GM21515 (cell line): Measurements from ENCODE around the gene SLPI.

ENCODE experiments used
- ATAC-seq: cut with Tn5 transposase; IDR thresholded peaks from one replicate; pipeline ENCODE4 v1.9.1; 2021; ENCODE audit not compliant: unreplicated experiment

SLPI gene

DNA sequence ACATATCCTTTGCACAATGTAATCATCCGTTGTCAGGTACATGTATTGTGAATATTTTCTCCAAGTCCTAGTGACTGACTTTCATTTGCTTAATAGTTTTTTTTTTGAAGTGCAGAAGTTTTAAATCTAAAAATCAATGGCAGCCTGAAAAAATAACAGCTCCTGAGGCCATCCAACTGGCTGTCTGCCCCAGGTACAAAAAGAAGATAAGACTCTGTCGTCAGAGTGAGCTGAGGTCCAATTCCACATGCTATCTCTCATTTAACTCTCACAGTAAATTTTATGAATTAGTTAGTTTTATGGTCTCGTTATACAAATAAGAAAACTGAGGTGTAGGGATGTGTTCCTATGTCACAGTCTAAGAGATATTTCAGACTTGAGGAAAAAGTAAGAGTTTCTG is 21.0 kb upstream of the SLPI start:
- no peak for ATAC-seq

DNA sequence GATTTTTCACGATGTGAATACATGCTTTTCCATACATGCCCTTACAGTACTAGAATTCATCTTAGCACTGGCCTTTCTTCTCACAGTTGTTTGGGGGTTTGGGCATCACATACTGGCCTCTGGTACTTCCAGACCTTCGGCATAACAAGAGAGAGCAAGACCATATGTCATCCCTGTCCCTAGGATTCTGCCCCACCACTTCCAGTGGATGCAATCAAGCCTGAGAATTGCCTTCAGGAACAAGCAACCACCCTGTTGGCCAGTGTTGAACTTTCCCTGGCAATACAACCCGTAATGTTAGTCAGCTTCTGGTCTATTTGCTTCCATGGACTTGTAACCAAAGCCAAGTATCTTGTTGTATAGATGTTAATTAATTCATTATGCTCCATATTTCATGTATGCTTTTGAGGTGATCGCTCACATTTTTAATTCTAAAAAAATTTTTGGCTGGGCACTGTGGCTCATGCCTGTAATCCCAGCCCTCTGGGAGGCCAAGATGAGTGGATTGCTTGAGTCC is 15.4 kb upstream of the SLPI start:
- ATAC-seq = no peak

DNA sequence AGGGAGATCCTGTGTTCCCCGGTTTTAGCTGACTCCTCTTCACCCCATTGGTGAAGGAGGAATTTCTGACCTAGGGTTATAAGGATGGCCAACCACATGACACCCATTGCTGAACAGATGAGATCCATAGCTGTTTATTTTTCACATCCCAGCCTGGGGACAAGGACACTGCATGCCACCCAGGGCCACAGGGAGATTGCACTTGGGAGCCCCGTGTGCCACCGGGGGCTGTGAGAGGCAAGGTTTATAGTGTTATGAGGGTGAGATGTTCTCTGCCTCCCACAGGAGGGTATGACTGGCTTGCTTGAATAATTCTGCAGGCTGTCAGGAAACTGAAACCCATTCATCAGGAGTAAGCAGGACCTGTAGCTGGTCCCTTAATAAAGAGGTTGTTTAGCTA is 14.7 kb upstream of the SLPI start:
- ATAC-seq = no peak

DNA sequence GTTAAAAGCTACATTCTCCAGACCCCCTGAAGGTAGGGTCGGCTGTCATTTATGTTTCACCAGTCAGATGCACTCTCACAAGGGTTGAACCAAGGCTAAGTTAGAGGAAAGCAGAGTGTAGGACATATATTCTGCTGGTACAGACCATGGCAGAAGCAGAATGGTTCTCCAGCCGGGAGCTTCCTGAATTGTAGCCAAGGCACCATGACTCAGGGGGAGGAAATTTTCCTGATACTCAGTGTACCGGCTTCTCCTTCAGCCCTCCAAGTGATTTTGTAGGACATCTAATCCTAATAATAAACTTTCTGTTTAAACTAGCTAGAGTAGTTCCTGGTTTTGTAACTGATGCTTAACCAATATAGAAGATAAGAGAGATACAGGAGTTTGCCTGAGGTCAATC is 14.2 kb upstream of the SLPI start:
- no peak for ATAC-seq

DNA sequence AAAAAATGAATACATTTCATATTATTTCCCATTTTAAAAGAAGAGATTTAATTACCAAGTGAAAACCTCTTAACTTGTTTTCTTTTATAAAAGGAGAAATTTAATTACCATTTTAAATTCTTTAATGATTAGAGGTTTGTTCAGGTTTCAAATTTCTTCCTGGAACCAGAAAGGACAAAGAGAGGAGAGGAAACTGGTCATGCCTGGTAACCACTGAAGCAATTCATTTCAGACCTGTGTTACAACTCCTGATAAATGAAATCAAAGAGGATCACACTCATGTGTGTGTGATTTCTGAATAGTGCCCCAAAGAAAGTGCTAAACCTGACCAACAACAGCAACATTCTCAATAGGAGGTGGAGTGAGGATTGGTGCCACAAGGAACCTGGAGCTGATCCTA is 12.6 kb upstream of the SLPI start:
- no peak for ATAC-seq

DNA sequence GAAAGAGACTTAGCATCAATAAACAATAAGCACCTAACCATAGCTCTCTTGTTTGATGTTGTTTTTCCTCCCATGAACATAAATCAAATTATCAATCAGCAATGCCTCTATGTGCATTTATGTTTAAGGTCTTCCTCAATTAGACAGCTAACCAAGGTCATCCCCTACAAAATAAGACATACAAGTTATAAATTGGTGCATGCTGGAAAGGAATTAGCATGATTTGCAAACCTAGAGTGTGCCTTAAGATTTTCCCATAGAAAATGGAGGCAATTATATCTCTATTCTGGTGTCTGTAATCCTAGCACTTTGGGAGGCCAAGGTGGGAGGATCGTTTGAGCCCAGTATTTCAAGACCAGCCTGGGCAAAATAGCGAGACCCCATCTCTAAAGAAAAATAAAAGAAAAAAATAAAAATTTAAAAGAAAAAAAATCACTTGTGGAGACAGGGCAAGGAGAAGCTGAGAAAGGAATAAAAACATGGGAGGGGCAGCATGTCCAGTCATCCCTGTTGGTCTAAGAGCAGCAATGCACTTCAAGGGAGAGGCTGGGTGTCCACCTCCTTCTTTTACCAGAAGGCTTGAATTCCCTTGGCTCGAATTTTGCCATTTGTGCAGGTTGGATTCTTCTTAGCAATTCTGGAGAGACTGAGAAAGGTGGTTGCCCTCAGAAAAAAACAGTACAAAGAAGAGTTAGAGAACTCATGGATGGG is 9.3 kb upstream of the SLPI start:
- ATAC-seq = no peak

DNA sequence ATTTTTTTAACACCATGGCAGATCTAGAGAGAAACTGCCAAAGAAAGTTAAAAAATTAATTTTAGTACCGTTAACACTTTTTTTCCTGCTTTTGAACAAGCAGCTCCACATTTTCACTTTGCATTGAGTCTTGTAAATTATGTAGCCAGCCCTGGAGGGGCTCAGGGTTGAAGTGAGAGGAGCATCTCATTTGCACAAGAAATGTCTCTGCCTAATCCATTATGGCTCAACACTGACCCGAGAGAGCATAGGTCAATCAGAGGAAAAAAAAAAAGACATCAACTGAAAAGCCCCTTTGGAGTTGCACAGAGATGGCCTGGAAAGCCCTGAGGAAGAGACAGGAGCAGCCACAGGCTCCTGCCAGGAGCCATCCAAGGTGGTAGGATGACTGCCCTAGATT is 4.3 kb upstream of the SLPI start:
- no peak for ATAC-seq

DNA sequence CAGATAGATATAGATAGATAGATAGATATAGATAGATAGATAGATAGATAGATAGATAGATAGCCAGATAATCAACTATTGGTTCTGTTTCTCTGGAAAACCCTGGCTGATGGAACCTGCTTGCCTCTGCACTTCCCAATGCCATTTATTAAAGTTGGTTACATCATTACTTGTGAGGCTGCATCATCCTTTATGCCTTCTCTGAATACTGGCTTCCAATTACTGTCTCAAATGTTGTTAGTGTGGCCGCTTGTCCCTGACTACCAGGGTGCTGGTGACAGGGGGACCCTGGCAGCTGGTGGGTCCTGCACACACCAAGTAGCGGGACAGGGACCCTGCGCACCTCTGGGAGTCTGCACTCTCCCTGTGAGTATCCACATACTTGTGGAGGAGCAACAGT is 3.9 kb upstream of the SLPI start:
- no peak for ATAC-seq

DNA sequence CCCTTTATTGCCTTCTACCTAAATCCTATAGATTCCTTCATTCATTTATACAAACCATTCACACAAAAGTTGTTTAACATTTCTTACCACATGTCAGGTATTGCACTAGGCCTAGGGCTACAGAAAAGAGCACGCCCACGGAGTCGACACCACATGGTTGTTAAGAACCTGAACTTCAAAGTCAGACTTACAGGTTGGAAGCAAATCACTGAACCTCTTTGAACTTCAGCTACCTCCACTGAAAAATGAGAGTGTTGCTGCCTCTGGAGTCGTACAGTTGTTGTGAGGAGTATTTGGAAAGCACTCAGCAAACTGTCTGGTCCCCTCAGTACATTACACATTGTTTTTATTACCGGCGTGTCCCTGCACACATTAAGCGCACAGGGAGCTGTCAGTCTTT is 3.3 kb upstream of the SLPI start:
- no peak for ATAC-seq

DNA sequence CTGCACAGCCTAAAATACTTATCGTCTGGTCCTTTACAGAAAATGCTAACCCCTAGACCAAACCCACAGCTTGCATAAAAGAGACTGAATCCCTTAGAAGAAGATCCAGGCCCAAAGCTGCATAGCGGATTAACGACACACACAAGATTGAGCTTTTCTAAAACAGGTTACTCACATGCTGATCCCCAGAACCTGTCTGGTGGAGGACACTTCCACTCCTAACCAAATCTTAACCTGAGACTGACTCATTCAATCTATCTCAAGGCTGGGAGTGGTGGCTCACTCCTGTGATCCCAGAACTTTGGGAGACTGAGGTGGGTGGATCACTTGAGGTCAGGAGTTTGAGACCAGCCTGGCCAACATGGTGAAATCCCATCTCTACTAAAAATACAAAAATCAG is 2.8 kb upstream of the SLPI start:
- no peak for ATAC-seq

DNA sequence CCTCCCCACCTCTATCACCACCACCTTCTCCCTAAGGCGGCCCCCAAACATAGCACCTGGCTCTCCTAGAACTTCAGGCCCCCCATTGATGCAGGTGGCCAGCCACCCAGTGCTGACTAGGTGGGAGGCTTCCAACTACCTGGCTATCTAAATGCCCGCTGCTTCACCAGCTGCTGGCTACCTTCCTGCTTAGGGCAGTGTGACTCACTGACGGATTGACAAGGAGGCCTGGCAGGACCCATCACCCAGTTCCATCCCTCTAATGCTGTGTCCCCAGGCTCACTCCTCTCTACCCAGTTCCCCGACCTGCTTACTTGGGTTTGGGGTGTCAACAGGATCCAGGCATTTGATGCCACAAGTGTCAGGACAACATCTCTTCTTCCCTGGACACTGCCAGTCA is 1.1 kb downstream of the SLPI start:
- ATAC-seq = no peak

DNA sequence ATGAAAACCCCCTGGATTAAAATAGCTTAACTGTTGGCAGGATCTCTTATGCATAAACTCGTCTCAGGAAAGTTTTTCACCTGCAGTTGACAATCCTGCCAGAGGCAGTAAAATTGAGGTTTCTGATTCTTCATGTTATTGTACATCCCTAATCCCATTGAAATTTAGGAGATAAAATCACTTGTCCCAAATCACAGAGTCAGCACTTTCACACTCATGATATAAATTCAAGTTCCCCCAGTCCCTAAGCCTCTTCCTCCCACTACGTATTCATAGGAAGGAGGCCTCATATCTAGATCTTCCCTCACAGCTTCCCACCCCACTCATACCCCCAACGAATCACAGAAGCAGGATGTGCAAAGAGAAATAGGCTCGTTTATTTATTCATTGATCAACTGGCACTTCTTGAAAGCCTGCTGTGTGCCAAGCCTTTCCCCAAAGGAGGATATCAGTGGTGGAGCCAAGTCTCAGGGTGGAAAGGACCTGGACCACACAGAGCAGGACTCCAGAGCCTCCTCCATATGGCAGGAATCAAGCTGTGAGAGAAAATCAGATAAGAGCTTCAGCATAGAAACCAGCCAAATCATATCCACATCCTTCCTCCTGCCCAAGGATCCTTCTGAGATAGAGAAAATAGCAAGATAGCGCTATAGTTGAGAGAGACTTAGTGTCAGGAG is 2.3 kb downstream of the SLPI start:
- ATAC-seq = no peak

DNA sequence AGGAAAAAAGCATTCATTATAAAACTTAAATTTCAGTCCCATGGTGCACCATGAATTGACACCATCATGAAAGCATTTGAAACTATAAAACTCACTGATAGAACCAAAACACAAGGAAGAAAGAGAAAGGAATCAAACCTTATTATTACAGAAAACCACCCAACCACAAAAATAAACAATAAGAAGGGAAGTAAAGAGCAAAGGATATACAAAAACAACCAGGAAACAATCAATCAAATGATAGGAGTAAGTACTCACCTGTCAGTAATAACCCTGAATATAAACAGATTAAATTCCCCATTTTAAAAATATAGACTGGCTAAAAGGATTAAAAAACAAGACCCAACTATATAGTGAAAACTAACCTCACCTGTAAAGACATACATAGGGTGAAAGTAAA is 5.8 kb downstream of the SLPI start:
- no peak for ATAC-seq

DNA sequence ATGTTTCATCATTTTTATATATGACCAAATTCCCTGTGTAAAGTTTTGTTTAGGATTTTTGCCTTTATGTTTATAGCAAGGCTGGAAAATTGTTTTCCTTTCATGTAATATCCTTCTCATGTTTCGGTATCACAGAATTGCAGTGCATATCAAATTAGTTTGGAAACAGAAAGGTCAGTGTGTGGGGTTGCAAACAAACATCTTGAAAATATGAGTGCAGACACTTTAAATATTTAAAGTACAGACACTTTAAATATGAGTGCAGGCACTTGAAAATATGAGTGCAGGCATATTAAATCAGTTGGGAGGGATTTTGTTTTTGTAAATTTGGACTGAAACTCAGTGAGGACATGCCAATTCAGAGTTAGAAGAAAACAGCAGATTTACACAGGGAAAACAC is 6.5 kb downstream of the SLPI start:
- ATAC-seq = no peak

DNA sequence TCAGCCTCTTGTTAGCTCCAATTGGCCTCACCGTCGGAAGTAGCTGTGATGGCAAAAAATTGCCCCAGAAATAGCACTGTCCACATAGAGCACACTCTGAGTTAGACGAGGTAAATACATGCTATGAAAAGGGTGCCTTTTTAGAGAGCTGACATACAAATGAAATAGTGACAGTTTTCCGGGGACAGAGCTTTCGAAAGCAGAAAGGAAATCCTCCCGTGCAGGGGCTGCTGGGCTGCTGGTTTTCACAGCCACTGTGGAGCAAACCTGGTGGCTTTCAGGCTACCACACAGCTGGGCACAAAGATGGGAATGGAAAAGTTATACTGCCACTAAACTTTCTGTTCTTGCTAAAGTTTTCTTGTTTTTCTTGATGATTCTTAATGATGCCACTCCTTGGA is 8.3 kb downstream of the SLPI start:
- ATAC-seq = no peak

DNA sequence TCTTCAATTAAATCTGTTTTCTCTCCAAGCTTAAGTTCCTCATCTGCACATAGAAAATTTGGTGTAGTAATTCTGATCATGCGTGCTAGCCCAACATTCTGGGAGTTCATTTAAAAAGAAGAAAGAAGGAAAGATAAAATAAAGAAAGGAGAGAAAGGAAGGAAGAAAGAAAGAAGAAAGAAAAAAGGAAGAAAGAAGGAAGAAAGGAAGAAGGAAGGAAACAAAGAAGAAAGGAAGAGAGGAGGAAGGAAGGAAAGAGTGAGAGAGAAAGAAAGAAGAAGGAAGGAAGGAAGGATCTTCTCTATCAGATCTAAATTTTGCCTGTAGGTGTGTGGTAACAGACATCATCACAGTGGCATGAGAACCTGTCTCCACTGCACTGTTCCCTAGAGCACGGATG is 16.2 kb downstream of the SLPI start:
- no peak for ATAC-seq

DNA sequence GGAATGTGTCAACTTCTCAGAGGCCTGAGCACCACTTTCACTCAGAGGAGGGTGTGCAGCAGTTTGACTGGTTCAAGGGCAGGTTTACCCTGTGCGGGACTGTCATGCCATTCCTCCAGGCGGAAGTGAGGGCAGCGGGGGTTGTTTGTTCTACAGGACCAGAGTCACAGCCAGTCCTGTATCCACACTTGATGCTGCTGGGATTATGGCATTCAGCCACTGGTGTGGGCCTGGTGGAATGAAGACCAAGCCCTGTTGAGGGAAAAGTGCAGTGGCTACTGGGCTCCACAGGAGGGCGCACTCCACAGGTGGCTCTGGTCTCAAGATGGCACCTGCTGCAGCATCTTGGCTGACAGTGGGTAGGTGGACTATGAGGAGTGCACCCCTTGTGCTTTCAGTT is 18.4 kb downstream of the SLPI start:
- no peak for ATAC-seq

DNA sequence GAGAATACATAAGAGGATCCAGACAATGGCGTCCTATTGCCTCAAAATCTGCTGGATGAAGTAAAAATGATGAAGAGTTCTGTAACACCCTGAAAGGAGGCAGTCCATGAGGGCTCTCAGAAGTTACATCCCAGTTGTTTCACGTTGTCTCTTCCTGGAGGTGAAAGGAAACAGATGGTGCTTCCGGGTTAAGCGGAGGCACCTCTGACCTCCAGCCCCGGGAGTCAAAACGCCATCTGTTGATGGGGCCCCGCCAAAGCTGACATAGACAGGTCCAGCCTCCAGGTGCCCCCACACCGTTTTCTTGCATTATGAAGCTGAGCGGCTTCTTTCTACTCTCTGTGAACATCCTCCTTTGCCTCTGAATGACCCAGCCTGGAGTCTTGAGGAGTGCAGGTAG is 23.7 kb downstream of the SLPI start:
- no peak for ATAC-seq

DNA sequence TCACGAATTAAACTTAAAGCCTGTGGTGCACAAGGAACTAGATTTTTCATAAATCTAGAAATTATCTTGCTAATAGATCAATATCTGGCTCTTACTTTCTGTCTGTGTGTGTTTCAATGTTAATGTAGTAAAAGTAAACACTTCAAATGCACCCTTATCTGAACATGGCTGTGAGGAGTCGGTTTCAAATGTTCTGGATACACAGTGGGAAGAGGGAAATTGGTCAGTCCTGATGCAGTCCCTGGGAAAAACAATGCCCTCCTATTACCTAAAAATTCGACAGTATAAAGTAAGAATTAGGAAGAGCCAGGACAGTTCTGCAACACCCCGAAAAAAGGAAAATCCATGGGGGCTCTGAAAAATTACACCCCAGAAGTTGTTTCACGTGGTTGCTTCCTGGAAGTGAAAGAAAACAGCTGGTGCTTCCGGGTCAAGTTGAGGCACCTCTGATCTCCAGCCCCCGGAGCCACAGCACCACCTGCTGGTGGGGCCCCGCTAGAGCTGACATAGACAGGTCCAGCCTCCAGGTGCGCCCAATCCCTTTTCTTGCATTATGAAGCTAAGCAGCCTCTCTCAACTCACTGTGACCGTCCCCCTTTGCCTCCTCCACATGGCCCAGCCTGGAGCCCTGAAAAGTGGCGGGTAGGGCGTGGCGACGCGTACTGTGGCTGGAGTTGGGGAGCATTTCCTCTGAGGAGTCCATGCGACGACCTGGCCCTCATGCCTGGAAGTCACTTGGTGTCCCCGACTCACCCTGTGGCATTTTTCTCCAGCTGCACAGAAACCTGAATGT is 24.9 kb downstream of the SLPI start:
- ATAC-seq = no peak

DNA sequence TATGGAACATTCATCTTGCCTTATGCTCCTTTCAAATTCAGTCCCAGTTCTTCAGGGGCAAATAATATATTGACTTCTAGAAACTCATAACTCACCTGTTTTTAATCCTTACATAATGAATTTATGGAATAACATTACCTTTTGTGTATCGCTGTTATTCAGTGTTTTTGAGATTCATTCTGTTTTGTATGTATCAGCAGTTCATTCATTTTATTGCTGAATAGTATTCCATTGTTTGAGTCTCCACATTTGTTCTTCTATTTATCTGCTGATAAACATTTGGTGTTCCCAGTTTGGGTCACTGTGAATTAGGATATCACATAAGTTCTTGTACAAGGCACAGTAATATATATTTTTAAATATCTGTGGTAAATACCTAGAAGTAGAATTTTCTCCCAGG is 28.1 kb downstream of the SLPI start:
- ATAC-seq = no peak

DNA sequence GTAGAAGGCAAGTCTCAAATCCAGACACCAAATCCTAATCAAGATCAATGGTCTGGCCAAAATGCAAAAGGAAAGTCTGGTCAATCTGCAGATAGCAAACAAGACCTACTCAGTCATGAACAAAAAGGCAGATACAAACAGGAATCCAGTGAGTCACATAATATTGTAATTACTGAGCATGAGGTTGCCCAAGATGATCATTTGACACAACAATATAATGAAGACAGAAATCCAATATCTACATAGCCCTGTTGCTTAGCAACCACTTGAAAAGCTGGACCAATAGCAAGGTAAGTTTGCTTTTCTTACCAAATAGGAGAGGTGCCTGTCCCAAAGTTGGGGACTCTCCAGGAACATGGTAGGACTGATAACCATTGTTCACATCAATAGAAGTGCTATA is 31.2 kb downstream of the SLPI start:
- no peak for ATAC-seq

DNA sequence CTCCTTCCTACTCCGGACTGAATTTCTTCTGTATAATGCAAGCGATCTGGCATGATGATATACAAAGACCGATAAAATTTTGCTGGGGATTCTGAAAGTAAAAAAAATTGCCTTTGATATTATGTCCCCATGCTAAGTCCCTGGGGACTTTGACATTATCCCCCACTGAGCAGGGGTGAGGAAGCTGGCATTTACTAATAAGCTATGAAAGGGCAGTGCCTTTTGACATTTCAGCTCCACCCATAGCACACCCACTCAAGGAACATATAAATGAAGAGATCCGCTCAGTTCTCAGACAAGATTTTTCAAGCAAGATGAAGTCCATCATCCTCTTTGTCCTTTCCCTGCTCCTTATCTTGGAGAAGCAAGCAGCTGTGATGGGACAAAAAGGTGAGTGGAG is 33.3 kb downstream of the SLPI start, which contains the start of gene SEMG2:
Gene SEMG2 (plus strand): TSS at position 298 of the 400 bp plus-strand sequence. CDS start 17 bp downstream, at position 315.
- ATAC-seq = no peak
